IMR-90 (cell line): Measurements from ENCODE around the gene PPM1J. TPM values are rescaled to one million over a fixed set of nuclear protein-coding genes. Genes with fewer than 3 reads are reported as not detected.

Experiments
- ATAC-seq: fragments of 200-7000 bp; cut with Tn5 transposase; 2 replicates; pipeline ENCODE4 v1.9.1; 2020; ENCODE audit warnings: low read depth, mild to moderate bottlenecking, moderate library complexity
- BruUV-seq: library from RNA; stranded (reverse); fragments of 400-500 nt; replicated peaks from 2 replicates; lab custom pipeline; 2021; lab: Mats Ljungman, UMichigan
- CTCF ChIA-PET: fragments of 300-600 bp; formaldehyde crosslinking; extraction: SDS; loops from one replicate; lab custom pipeline; 2021; ENCODE audit warnings: antibody characterized with exemption; lab: Yijun Ruan, JAX
- POLR2A ChIA-PET: fragments of 300-600 bp; sonication (Branson Sonifier 250); formaldehyde crosslinking; loops from one replicate; lab custom pipeline; 2022; ENCODE audit warnings: antibody characterized with exemption; ENCODE audit not compliant: unreplicated experiment; lab: Charles Lee
- DNase-seq: peaks from one replicate; pipeline ENCODE4 v3.0.0; 2013
- H2AFZ ChIP-seq: replicated peaks from 2 replicates; pipeline ENCODE3; 2013; ENCODE audit warnings: low read length, mild to moderate bottlenecking; ENCODE audit not compliant: poor library complexity
- H2AK5ac ChIP-seq: 2 replicates; pipeline ENCODE4 v1.6.1; 2013; ENCODE audit warnings: low read depth, low read length, inconsistent platforms
- H2AK9ac ChIP-seq: replicated peaks from 2 replicates; pipeline ENCODE3; 2013; ENCODE audit warnings: mild to moderate bottlenecking, low read depth, low read length, moderate library complexity; ENCODE audit not compliant: poor library complexity
- H2BK120ac ChIP-seq: 2 replicates; pipeline ENCODE4 v1.6.1; 2013; ENCODE audit warnings: low read depth, low read length, inconsistent platforms
- H2BK15ac ChIP-seq: 3 replicates; pipeline ENCODE4 v1.6.1; 2013; ENCODE audit warnings: low read depth, low read length, inconsistent platforms
- H2BK20ac ChIP-seq: 2 replicates; pipeline ENCODE4 v1.6.1; 2013; ENCODE audit warnings: low read depth, mild to moderate bottlenecking, inconsistent platforms, low read length, moderate library complexity
- H2BK5ac ChIP-seq: 2 replicates; pipeline ENCODE4 v1.6.1; 2013; ENCODE audit warnings: mild to moderate bottlenecking, low read depth, low read length, inconsistent platforms; ENCODE audit not compliant: poor library complexity, severe bottlenecking
- H3K14ac ChIP-seq: replicated peaks from 2 replicates; pipeline ENCODE4 v1.6.1; 2013; ENCODE audit warnings: low read depth, low read length, inconsistent platforms
- H3K18ac ChIP-seq: 2 replicates; pipeline ENCODE4 v1.6.1; 2013; ENCODE audit warnings: low read depth, low read length, control low read depth
- H3K23ac ChIP-seq: 2 replicates; pipeline ENCODE4 v1.6.1; 2013; ENCODE audit warnings: low read depth, low read length, inconsistent platforms
- H3K27ac ChIP-seq: 2 replicates; pipeline ENCODE4 v1.5.1; 2013; ENCODE audit warnings: mild to moderate bottlenecking, control low read depth, low read length; ENCODE audit not compliant: insufficient read depth
- H3K27me3 ChIP-seq: 2 replicates; pipeline ENCODE4 v1.6.1; 2013; ENCODE audit warnings: low read length; ENCODE audit not compliant: control insufficient read depth, insufficient read depth
- H3K36me3 ChIP-seq: 2 replicates; pipeline ENCODE4 v1.6.1; 2013; ENCODE audit warnings: low read length, mixed read lengths; ENCODE audit not compliant: control insufficient read depth, insufficient read depth
- H3K4ac ChIP-seq: 2 replicates; pipeline ENCODE4 v1.6.1; 2013; ENCODE audit warnings: low read depth, low read length, inconsistent platforms
- H3K4me1 ChIP-seq: 2 replicates; pipeline ENCODE4 v1.6.1; 2013; ENCODE audit warnings: low read length, mixed read lengths; ENCODE audit not compliant: control insufficient read depth, insufficient read depth
- H3K4me2 ChIP-seq: 2 replicates; pipeline ENCODE4 v1.6.1; 2013; ENCODE audit warnings: low read depth, mild to moderate bottlenecking, control low read depth, low read length, moderate library complexity
- H3K4me3 ChIP-seq: 2 replicates; pipeline ENCODE4 v1.5.1; 2013; ENCODE audit warnings: low read depth, mild to moderate bottlenecking, control low read depth, low read length, moderate library complexity; ENCODE audit not compliant: insufficient read depth
- H3K56ac ChIP-seq: 2 replicates; pipeline ENCODE4 v1.6.1; 2013; ENCODE audit warnings: low read length, inconsistent platforms; ENCODE audit not compliant: insufficient read depth; ENCODE audit errors: extremely low read depth
- H3K79me1 ChIP-seq, 2 experiments: 2 replicates each; pipeline ENCODE4 v1.6.1; 2013; ENCODE audit warnings: low read length in 2 of 2, inconsistent platforms in 1 of 2, low read depth in 1 of 2
- H3K9ac ChIP-seq: 2 replicates; pipeline ENCODE4 v1.6.1; 2013; ENCODE audit warnings: low read depth, low read length, control low read depth
- H3K9me1 ChIP-seq: 2 replicates; pipeline ENCODE4 v1.6.1; 2013; ENCODE audit warnings: low read length, inconsistent platforms; ENCODE audit not compliant: insufficient read depth
- H3K9me3 ChIP-seq: 2 replicates; pipeline ENCODE4 v1.6.1; 2013; ENCODE audit warnings: low read length; ENCODE audit not compliant: control insufficient read depth, insufficient read depth
- H4K20me1 ChIP-seq: 2 replicates; pipeline ENCODE4 v1.6.1; 2013; ENCODE audit warnings: low read length, inconsistent platforms; ENCODE audit not compliant: insufficient read depth
- H4K5ac ChIP-seq: 2 replicates; pipeline ENCODE4 v1.6.1; 2013; ENCODE audit warnings: mild to moderate bottlenecking, low read depth, low read length, control low read depth
- H4K8ac ChIP-seq, 2 experiments: 2 replicates each; pipeline ENCODE4 v1.6.1; 2013; ENCODE audit warnings: low read depth in 2 of 2, low read length in 2 of 2, control low read depth in 1 of 2, inconsistent platforms in 1 of 2
- H4K91ac ChIP-seq: 2 replicates; pipeline ENCODE4 v1.6.1; 2013; ENCODE audit warnings: low read depth, low read length, inconsistent platforms; ENCODE audit not compliant: insufficient read depth
- FOS ChIP-seq: fragments of 150-350 bp; IDR thresholded peaks from 2 replicates; pipeline ENCODE4 v1.6.1; 2016; ENCODE audit warnings: low read depth, low read length
- MAZ ChIP-seq: IDR thresholded peaks from 2 replicates; pipeline ENCODE4 v1.6.1; 2012; ENCODE audit warnings: low read depth, mild to moderate bottlenecking, low read length, improper control_type of control experiment, moderate library complexity, borderline replicate concordance
- RFX5 ChIP-seq: IDR thresholded peaks from 2 replicates; pipeline ENCODE4 v1.8.0; 2012; ENCODE audit warnings: low read depth, mild to moderate bottlenecking, low read length, moderate library complexity
- WGBS, 2 experiments: methylation state at CpG; one replicate each; pipeline versions ENCODE4 v1.1.5 to v1.1.7; 2013; ENCODE audit warnings: missing lambda C conversion rate in 2 of 2; ENCODE audit not compliant: insufficient read length in 1 of 2; ENCODE audit errors: extremely low coverage in 2 of 2; 5-methylcytosine and 5-hydroxymethylcytosine counted together
- dilution Hi-C: fragments of 300-500 bp; cut with HindIII; formaldehyde crosslinking; loops from one replicate; pipeline ENCODE4 v1.14.3; 2018; ENCODE audit warnings: low sequenced_read_pairs; ENCODE audit not compliant: unreplicated experiment
- in situ Hi-C: fragments of 300-500 bp; cut with MboI; formaldehyde crosslinking; loops from 3 replicates; pipeline ENCODE4 v1.14.3; 2019; ENCODE audit warnings: low sequenced_read_pairs, inconsistent platforms, mixed read lengths
- intact Hi-C: fragments of 100-400 bp; cut with micrococcal nuclease; formaldehyde crosslinking; loops from 2 replicates; pipeline ENCODE4 v1.10.0; 2022
- polyA plus RNA-seq, 3 experiments: library from polyadenylated mRNA; depleted of rRNA; stranded (reverse); fragments of >200 nt; gene quantifications; 2 replicates each; pipeline ENCODE4 v1.2.3, GENCODE V29; 2012; ENCODE audit warnings: low replicate concordance in 1 of 3
- total RNA-seq: library from RNA; depleted of rRNA; stranded (reverse); fragments of >200 nt; gene quantifications from 2 replicates; pipeline ENCODE4 v1.2.3, GENCODE V29; 2012

PPM1J gene
- total and polyA plus RNA-seq, 2 of the 4 experiments (the other 2 are of a cell fraction): 1.8 to 2.4 TPM

GRCh38 chr1:112700290-112701226, 14.6 kb downstream of the PPM1J start:
- TF ChIP-seq MAZ (peak; percentile 65; the same call in 1 of the 2 replicates), RFX5 (no peak), FOS (no peak)
- WGBS, 2 experiments: 0% methylated on average over 2 of the region's 7 CpGs; no CpG with 5 or more reads in 1 of the 2 experiments
- Histone ChIP-seq H4K8ac (peak overlapping the region; percentile 39 to 78), H3K23ac (peak overlapping the region; percentile 85), H2BK20ac (peak overlapping the region; percentile 71), H3K56ac (peak overlapping the region; percentile 65; the same call in 1 of the 2 replicates), H2BK120ac (peak overlapping the region; percentile 81), H3K27me3 (no peaks in the 10 kb centered on the region), H3K9ac (peak overlapping the region; percentile 15), H3K4me1 (peaks cover 28% of the 10 kb centered on the region), H3K4me2 (peak overlapping the region; percentile 37), H2AFZ (peak overlapping the region; percentile 78), H3K9me3 (no peaks in the 10 kb centered on the region), H2AK9ac (peak overlapping the region; percentile 98), H2BK5ac (peak overlapping the region; percentile 87), H3K27ac (peak overlapping the region; percentile 81), H3K4ac (peak overlapping the region; percentile 90), H3K79me1 (peaks cover 7 to 64% of the 10 kb centered on the region in 2 experiments; a peak in 3 of 4 replicates), H4K91ac (peak overlapping the region; percentile 81), H2BK15ac (peak overlapping the region; percentile 33; the same call in 1 of the 3 replicates), H4K20me1 (peaks cover 46% of the 10 kb centered on the region), H3K4me3 (no peak overlapping the region), H2AK5ac (peak overlapping the region; percentile 90), H3K18ac (peak overlapping the region; percentile 35), H4K5ac (peak overlapping the region; percentile 20), H3K36me3 (peaks cover 58% of the 10 kb centered on the region), H3K14ac (peak overlapping the region; percentile 87), H3K9me1 (peaks cover 20% of the 10 kb centered on the region)
- intact Hi-C loops: loop anchor here (2.0 to 10.0 kb wide), 2 partner anchors 26 to 236 kb away; partner anchors contain the start of gene MOV10
- dilution Hi-C loops: no loop called here
- no TSS peak for BruUV-seq
- POLR2A ChIA-PET: no interaction called here
- peak; percentile 95 for DNase-seq
- ATAC-seq: peak; percentile 50
- CTCF ChIA-PET: interaction anchor here (0.5 to 1.2 kb wide), 2 partner anchors 27 to 300 kb away, joined by 4 to 5 read pairs; no protein-coding TSS in a partner anchor
- in situ Hi-C loops: loop anchor here (10.0 to 25.0 kb wide), 2 partner anchors 196 to 987 kb away; partner anchors contain the start of gene WNT2B
